Stimulated activated CD4-positive, alpha-beta T cell treated with anti-CD3 and anti-CD28 coated beads, Interleukin-15, amount 100 ng/mL, for 24 hours (primary cell): ENCODE measurements around the gene CDH13.

Experiments
- DNase-seq: peaks from one replicate; pipeline ENCODE4 v3.0.0-alpha.2; 2020

The CDH13 gene

GRCh38 chr16:83393196-83393981, 766.6 kb downstream of the CDH13 start:
- no peak for DNase-seq

GRCh38 chr16:83397601-83398291, 771.0 kb downstream of the CDH13 start:
- no peak for DNase-seq

GRCh38 chr16:83400234-83400633, 773.5 kb downstream of the CDH13 start:
- no peak for DNase-seq

GRCh38 chr16:83402160-83402814, 775.5 kb downstream of the CDH13 start:
- DNase-seq = no peak

GRCh38 chr16:83402967-83403366, 776.2 kb downstream of the CDH13 start:
- no peak for DNase-seq

- no peak for DNase-seq
Observed at GRCh38 chr16:83403761-83404160, 777.0 kb downstream of the CDH13 start.

- DNase-seq = no peak
Observed at GRCh38 chr16:83404261-83404660, 777.5 kb downstream of the CDH13 start.

- no peak for DNase-seq
Observed at GRCh38 chr16:83407928-83408327, 781.2 kb downstream of the CDH13 start.

GRCh38 chr16:83409347-83409746, 782.6 kb downstream of the CDH13 start:
- no peak for DNase-seq

- DNase-seq = no peak
Observed at GRCh38 chr16:83418565-83418964, 791.8 kb downstream of the CDH13 start.

- no peak for DNase-seq
Observed at GRCh38 chr16:83420206-83420760, 793.5 kb downstream of the CDH13 start.

- no peak for DNase-seq
Observed at GRCh38 chr16:83433201-83433600, 806.4 kb downstream of the CDH13 start.

GRCh38 chr16:83437036-83437435, 810.3 kb downstream of the CDH13 start:
- no peak for DNase-seq

- DNase-seq = no peak
Observed at GRCh38 chr16:83438326-83438725, 811.6 kb downstream of the CDH13 start.

- no peak for DNase-seq
Observed at GRCh38 chr16:83439412-83439811, 812.6 kb downstream of the CDH13 start.

GRCh38 chr16:83441517-83441916, 814.7 kb downstream of the CDH13 start:
- no peak for DNase-seq

GRCh38 chr16:83443972-83444371, 817.2 kb downstream of the CDH13 start:
- DNase-seq = no peak

- no peak for DNase-seq
Observed at GRCh38 chr16:83447560-83447959, 820.8 kb downstream of the CDH13 start.

- DNase-seq = no peak
Observed at GRCh38 chr16:83449861-83450260, 823.1 kb downstream of the CDH13 start.

- DNase-seq = no peak
Observed at GRCh38 chr16:83453977-83454376, 827.2 kb downstream of the CDH13 start.

- DNase-seq = no peak
Observed at GRCh38 chr16:83455716-83456115, 828.9 kb downstream of the CDH13 start.

GRCh38 chr16:83456934-83457333, 830.2 kb downstream of the CDH13 start:
- DNase-seq = no peak

- DNase-seq = peak; percentile 6
Observed at GRCh38 chr16:83458612-83459011, 831.8 kb downstream of the CDH13 start.

GRCh38 chr16:83464991-83465390, 838.2 kb downstream of the CDH13 start:
- DNase-seq = no peak
